ENCODE results near the gene MARCKSL1.
"Not testable (repeated sequence)": the region's sequence is repeated elsewhere in the genome, so short reads cannot be mapped to it uniquely, and the experiment has no call there.

The MARCKSL1 gene

GRCh38 chr1:32331549-32331948, 4.5 kb downstream of the MARCKSL1 start:
- DNase-seq = no peak

- no peak for DNase-seq
Measured at GRCh38 chr1:32330558-32331151, 5.4 kb downstream of the MARCKSL1 start.

GRCh38 chr1:32329931-32330466, 6.0 kb downstream of the MARCKSL1 start:
- DNase-seq = no peak

- DNase-seq = no peak
Measured at GRCh38 chr1:32327204-32327603, 8.8 kb downstream of the MARCKSL1 start.

GRCh38 chr1:32321712-32322291, 14.2 kb downstream of the MARCKSL1 start:
- no peak for DNase-seq

- no peak for DNase-seq
Measured at GRCh38 chr1:32318127-32318869, 17.7 kb downstream of the MARCKSL1 start.

GRCh38 chr1:32316903-32317277, 19.1 kb downstream of the MARCKSL1 start:
- DNase-seq = no peak

- DNase-seq = no peak
Measured at GRCh38 chr1:32311709-32312393, 24.2 kb downstream of the MARCKSL1 start.

- DNase-seq = no peak
Measured at GRCh38 chr1:32309960-32310359, 26.1 kb downstream of the MARCKSL1 start.

GRCh38 chr1:32307324-32307723, 28.7 kb downstream of the MARCKSL1 start:
- no peak for DNase-seq

- no peak for DNase-seq
Measured at GRCh38 chr1:32305310-32305709, 30.7 kb downstream of the MARCKSL1 start.

GRCh38 chr1:32303997-32304622, 31.9 kb downstream of the MARCKSL1 start:
- no peak for DNase-seq

- DNase-seq = no peak
Measured at GRCh38 chr1:32303358-32303757, 32.7 kb downstream of the MARCKSL1 start.

GRCh38 chr1:32299327-32299726, 36.7 kb downstream of the MARCKSL1 start:
- no peak for DNase-seq

GRCh38 chr1:32298211-32298610, 37.8 kb downstream of the MARCKSL1 start:
- not testable (repeated sequence) for DNase-seq

- peak; percentile 96 for DNase-seq
Measured at GRCh38 chr1:32291708-32292538, 44.1 kb downstream of the MARCKSL1 start, which contains the start of gene HDAC1. TSS of gene HDAC1 (plus strand) at chr1:32292083. CDS start at chr1:32292170, 87 bp downstream.

- no peak for DNase-seq
Measured at GRCh38 chr1:32291145-32291707, 44.8 kb downstream of the MARCKSL1 start.

- no peak for DNase-seq
Measured at GRCh38 chr1:32289256-32289655, 46.8 kb downstream of the MARCKSL1 start.

GRCh38 chr1:32286763-32287162, 49.3 kb downstream of the MARCKSL1 start:
- DNase-seq = no peak

GRCh38 chr1:32285658-32286057, 50.4 kb downstream of the MARCKSL1 start:
- no peak for DNase-seq

GRCh38 chr1:32284777-32285176, 51.3 kb downstream of the MARCKSL1 start:
- not testable (repeated sequence) for DNase-seq
